IMR-90 (cell line): ENCODE results near the gene PLB1. TPM values are rescaled to one million over a fixed set of nuclear protein-coding genes. Genes with fewer than 3 reads are reported as not detected.

ENCODE experiments used
- ATAC-seq: fragments of 200-7000 bp; cut with Tn5 transposase; 2 replicates; pipeline ENCODE4 v1.9.1; 2020; ENCODE audit warnings: low read depth, mild to moderate bottlenecking, moderate library complexity
- BruUV-seq: library from RNA; stranded (reverse); fragments of 400-500 nt; replicated peaks from 2 replicates; lab custom pipeline; 2021; lab: Mats Ljungman, UMichigan
- CTCF ChIA-PET: fragments of 300-600 bp; formaldehyde crosslinking; extraction: SDS; loops from one replicate; lab custom pipeline; 2021; ENCODE audit warnings: antibody characterized with exemption; lab: Yijun Ruan, JAX
- POLR2A ChIA-PET: fragments of 300-600 bp; sonication (Branson Sonifier 250); formaldehyde crosslinking; loops from one replicate; lab custom pipeline; 2022; ENCODE audit warnings: antibody characterized with exemption; ENCODE audit not compliant: unreplicated experiment; lab: Charles Lee
- DNase-seq: peaks from one replicate; pipeline ENCODE4 v3.0.0; 2013
- H2AFZ ChIP-seq: replicated peaks from 2 replicates; pipeline ENCODE3; 2013; ENCODE audit warnings: low read length, mild to moderate bottlenecking; ENCODE audit not compliant: poor library complexity
- H2AK5ac ChIP-seq: 2 replicates; pipeline ENCODE4 v1.6.1; 2013; ENCODE audit warnings: low read depth, low read length, inconsistent platforms
- H2AK9ac ChIP-seq: replicated peaks from 2 replicates; pipeline ENCODE3; 2013; ENCODE audit warnings: mild to moderate bottlenecking, low read depth, low read length, moderate library complexity; ENCODE audit not compliant: poor library complexity
- H2BK120ac ChIP-seq: 2 replicates; pipeline ENCODE4 v1.6.1; 2013; ENCODE audit warnings: low read depth, low read length, inconsistent platforms
- H2BK15ac ChIP-seq: 3 replicates; pipeline ENCODE4 v1.6.1; 2013; ENCODE audit warnings: low read depth, low read length, inconsistent platforms
- H2BK20ac ChIP-seq: 2 replicates; pipeline ENCODE4 v1.6.1; 2013; ENCODE audit warnings: low read depth, mild to moderate bottlenecking, inconsistent platforms, low read length, moderate library complexity
- H2BK5ac ChIP-seq: 2 replicates; pipeline ENCODE4 v1.6.1; 2013; ENCODE audit warnings: mild to moderate bottlenecking, low read depth, low read length, inconsistent platforms; ENCODE audit not compliant: poor library complexity, severe bottlenecking
- H3K14ac ChIP-seq: replicated peaks from 2 replicates; pipeline ENCODE4 v1.6.1; 2013; ENCODE audit warnings: low read depth, low read length, inconsistent platforms
- H3K18ac ChIP-seq: 2 replicates; pipeline ENCODE4 v1.6.1; 2013; ENCODE audit warnings: low read depth, low read length, control low read depth
- H3K23ac ChIP-seq: 2 replicates; pipeline ENCODE4 v1.6.1; 2013; ENCODE audit warnings: low read depth, low read length, inconsistent platforms
- H3K27ac ChIP-seq: 2 replicates; pipeline ENCODE4 v1.5.1; 2013; ENCODE audit warnings: mild to moderate bottlenecking, control low read depth, low read length; ENCODE audit not compliant: insufficient read depth
- H3K27me3 ChIP-seq: 2 replicates; pipeline ENCODE4 v1.6.1; 2013; ENCODE audit warnings: low read length; ENCODE audit not compliant: control insufficient read depth, insufficient read depth
- H3K36me3 ChIP-seq: 2 replicates; pipeline ENCODE4 v1.6.1; 2013; ENCODE audit warnings: low read length, mixed read lengths; ENCODE audit not compliant: control insufficient read depth, insufficient read depth
- H3K4ac ChIP-seq: 2 replicates; pipeline ENCODE4 v1.6.1; 2013; ENCODE audit warnings: low read depth, low read length, inconsistent platforms
- H3K4me1 ChIP-seq: 2 replicates; pipeline ENCODE4 v1.6.1; 2013; ENCODE audit warnings: low read length, mixed read lengths; ENCODE audit not compliant: control insufficient read depth, insufficient read depth
- H3K4me2 ChIP-seq: 2 replicates; pipeline ENCODE4 v1.6.1; 2013; ENCODE audit warnings: low read depth, mild to moderate bottlenecking, control low read depth, low read length, moderate library complexity
- H3K4me3 ChIP-seq: 2 replicates; pipeline ENCODE4 v1.5.1; 2013; ENCODE audit warnings: low read depth, mild to moderate bottlenecking, control low read depth, low read length, moderate library complexity; ENCODE audit not compliant: insufficient read depth
- H3K56ac ChIP-seq: 2 replicates; pipeline ENCODE4 v1.6.1; 2013; ENCODE audit warnings: low read length, inconsistent platforms; ENCODE audit not compliant: insufficient read depth; ENCODE audit errors: extremely low read depth
- H3K79me1 ChIP-seq, 2 experiments: 2 replicates each; pipeline ENCODE4 v1.6.1; 2013; ENCODE audit warnings: low read length in 2 of 2, inconsistent platforms in 1 of 2, low read depth in 1 of 2
- H3K9ac ChIP-seq: 2 replicates; pipeline ENCODE4 v1.6.1; 2013; ENCODE audit warnings: low read depth, low read length, control low read depth
- H3K9me1 ChIP-seq: 2 replicates; pipeline ENCODE4 v1.6.1; 2013; ENCODE audit warnings: low read length, inconsistent platforms; ENCODE audit not compliant: insufficient read depth
- H3K9me3 ChIP-seq: 2 replicates; pipeline ENCODE4 v1.6.1; 2013; ENCODE audit warnings: low read length; ENCODE audit not compliant: control insufficient read depth, insufficient read depth
- H4K20me1 ChIP-seq: 2 replicates; pipeline ENCODE4 v1.6.1; 2013; ENCODE audit warnings: low read length, inconsistent platforms; ENCODE audit not compliant: insufficient read depth
- H4K5ac ChIP-seq: 2 replicates; pipeline ENCODE4 v1.6.1; 2013; ENCODE audit warnings: mild to moderate bottlenecking, low read depth, low read length, control low read depth
- H4K8ac ChIP-seq, 2 experiments: 2 replicates each; pipeline ENCODE4 v1.6.1; 2013; ENCODE audit warnings: low read depth in 2 of 2, low read length in 2 of 2, control low read depth in 1 of 2, inconsistent platforms in 1 of 2
- H4K91ac ChIP-seq: 2 replicates; pipeline ENCODE4 v1.6.1; 2013; ENCODE audit warnings: low read depth, low read length, inconsistent platforms; ENCODE audit not compliant: insufficient read depth
- RFX5 ChIP-seq: IDR thresholded peaks from 2 replicates; pipeline ENCODE4 v1.8.0; 2012; ENCODE audit warnings: low read depth, mild to moderate bottlenecking, low read length, moderate library complexity
- WGBS, 2 experiments: methylation state at CpG; one replicate each; pipeline versions ENCODE4 v1.1.5 to v1.1.7; 2013; ENCODE audit warnings: missing lambda C conversion rate in 2 of 2; ENCODE audit not compliant: insufficient read length in 1 of 2; ENCODE audit errors: extremely low coverage in 2 of 2; 5-methylcytosine and 5-hydroxymethylcytosine counted together
- dilution Hi-C: fragments of 300-500 bp; cut with HindIII; formaldehyde crosslinking; loops from one replicate; pipeline ENCODE4 v1.14.3; 2018; ENCODE audit warnings: low sequenced_read_pairs; ENCODE audit not compliant: unreplicated experiment
- in situ Hi-C: fragments of 300-500 bp; cut with MboI; formaldehyde crosslinking; loops from 3 replicates; pipeline ENCODE4 v1.14.3; 2019; ENCODE audit warnings: low sequenced_read_pairs, inconsistent platforms, mixed read lengths
- intact Hi-C: fragments of 100-400 bp; cut with micrococcal nuclease; formaldehyde crosslinking; loops from 2 replicates; pipeline ENCODE4 v1.10.0; 2022
- polyA plus RNA-seq, 3 experiments: library from polyadenylated mRNA; depleted of rRNA; stranded (reverse); fragments of >200 nt; gene quantifications; 2 replicates each; pipeline ENCODE4 v1.2.3, GENCODE V29; 2012; ENCODE audit warnings: low replicate concordance in 1 of 3
- total RNA-seq: library from RNA; depleted of rRNA; stranded (reverse); fragments of >200 nt; gene quantifications from 2 replicates; pipeline ENCODE4 v1.2.3, GENCODE V29; 2012

Gene PLB1
- total and polyA plus RNA-seq, 2 of the 4 experiments (the other 2 are of a cell fraction): 0.74 to 0.90 TPM

DNA sequence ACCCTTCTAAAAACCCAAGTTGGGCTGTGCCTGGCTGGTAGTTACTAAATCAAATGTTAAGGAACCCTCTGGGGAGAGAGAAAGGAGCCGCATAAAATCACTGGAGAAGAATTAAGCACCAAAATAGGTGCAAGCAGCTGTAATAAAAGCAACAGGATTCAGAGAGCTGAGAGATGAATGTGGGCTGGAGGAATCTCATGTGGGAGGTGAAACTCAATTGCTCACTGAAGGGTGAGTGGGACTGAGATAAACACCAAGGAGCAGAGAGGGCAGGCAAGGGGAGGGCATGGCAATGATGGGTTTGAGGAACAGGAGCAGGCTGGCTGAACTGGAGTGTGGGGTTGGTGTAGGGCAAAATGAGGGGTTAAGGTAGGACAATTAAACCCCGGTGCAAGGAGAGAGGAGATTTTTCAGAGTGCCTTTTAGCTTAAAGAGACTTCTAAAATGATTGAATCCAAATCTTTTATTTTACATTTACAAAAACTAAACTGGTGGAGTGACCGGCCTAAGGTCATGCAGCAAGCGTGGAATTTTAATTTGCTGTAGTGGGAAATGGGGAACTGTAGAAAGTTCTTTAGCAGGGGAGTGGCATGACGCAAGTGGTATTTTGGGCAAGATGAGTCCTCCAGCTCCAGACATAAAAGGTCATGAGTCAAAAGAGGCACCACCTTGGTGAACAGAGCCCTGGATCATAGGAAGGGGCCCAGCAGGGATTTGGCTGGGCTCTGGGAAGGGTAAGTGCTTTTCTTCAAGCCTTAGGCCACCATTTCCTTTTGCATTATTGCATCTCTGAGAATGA lies 10.5 kb downstream of the PLB1 start:
- CTCF ChIA-PET: no interaction called here
- Histone ChIP-seq H3K36me3 (no peaks in the 10 kb centered on the region), H4K5ac (no peak overlapping the region), H2BK20ac (no peak overlapping the region), H3K9ac (no peak overlapping the region), H3K27me3 (peaks cover 44% of the 10 kb centered on the region), H3K79me1 (no peaks in the 10 kb centered on the region), H2AK5ac (no peak overlapping the region), H3K18ac (no peak overlapping the region), H3K27ac (no peak overlapping the region), H3K4ac (no peak overlapping the region), H3K56ac (no peak overlapping the region), H3K4me3 (no peak overlapping the region), H4K20me1 (no peaks in the 10 kb centered on the region), H4K8ac (no peak overlapping the region), H3K4me1 (no peaks in the 10 kb centered on the region), H3K14ac (no peak overlapping the region), H2BK15ac (no peak overlapping the region), H4K91ac (no peak overlapping the region), H2AFZ (no peak overlapping the region), H2BK5ac (no peak overlapping the region), H2BK120ac (no peak overlapping the region), H3K23ac (no peak overlapping the region), H3K4me2 (no peak overlapping the region), H2AK9ac (no peak overlapping the region), H3K9me3 (peaks cover 3% of the 10 kb centered on the region; the same call in 1 of the 2 replicates), H3K9me1 (no peaks in the 10 kb centered on the region; the same call in 1 of the 2 replicates)
- peak; percentile 35; the same call in 1 of the 2 replicates for ATAC-seq
- in situ Hi-C loops (no loop called here), intact Hi-C loops (no loop called here), dilution Hi-C loops (no loop called here)
- BruUV-seq: no TSS peak
- 80% methylated on average over 1 of the region's 5 CpGs; no CpG with 5 or more reads in 1 of the 2 experiments for WGBS, 2 experiments
- POLR2A ChIA-PET: no interaction called here
- peak; percentile 18 for DNase-seq
- TF ChIP-seq RFX5: no peak
